Hepatic stellate cell (primary cell): ENCODE results near the gene PTP4A2.
"Not testable (repeated sequence)": the region's sequence is repeated elsewhere in the genome, so short reads cannot be mapped to it uniquely, and the experiment has no call there.

Source experiments
- DNase-seq: peaks from one replicate; pipeline ENCODE4 v3.0.0; 2011; ENCODE audit warnings: low spot score

The PTP4A2 gene

DNA sequence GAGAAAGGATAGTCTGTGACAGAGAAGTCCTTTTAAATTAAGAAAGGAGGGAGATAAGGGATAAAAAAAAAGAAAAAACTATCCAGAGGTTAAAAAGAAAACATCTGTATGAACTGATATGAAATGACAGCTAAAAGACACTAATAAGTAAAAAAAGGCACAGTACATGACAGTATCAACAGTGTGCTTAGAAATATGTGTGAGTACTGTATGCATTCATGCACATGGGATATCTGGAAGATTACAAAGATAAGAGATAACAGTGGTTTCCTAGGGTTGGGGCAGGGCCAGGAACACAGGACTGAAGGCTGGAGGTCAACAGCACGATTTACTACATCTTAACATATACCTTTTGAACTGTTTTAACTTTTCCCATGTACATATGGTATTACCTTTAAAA is 13.3 kb downstream of the PTP4A2 start:
- no peak for DNase-seq

DNA sequence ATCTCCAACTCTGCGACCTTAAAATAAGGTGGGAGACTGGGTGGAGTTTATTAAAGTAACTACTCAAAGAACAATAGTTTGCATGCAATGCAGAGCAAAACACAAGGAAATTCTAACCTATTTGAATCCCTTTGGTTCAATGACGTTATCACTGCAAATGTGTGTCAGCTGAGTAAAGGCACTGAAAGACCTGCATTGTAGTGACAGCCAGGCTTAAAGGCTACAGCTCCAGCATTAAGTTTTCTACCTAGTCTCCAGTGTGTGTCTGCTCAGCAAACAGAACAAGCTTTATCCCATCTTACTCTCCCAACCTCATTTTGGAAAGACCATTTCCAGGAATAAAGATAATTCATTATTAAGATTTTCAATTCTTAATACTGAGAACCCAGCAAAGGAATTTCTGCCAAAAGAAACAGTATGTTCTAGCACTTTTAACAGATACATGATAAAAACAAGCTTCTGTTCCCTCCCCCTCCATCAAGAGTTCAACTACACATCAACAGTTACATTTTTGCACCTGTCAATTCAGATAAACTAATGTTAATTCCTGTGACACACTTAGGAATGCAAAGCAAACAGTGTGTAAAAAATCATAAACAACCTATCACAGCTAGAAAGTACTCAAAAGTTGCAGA is 14.2 kb downstream of the PTP4A2 start:
- DNase-seq = no peak

DNA sequence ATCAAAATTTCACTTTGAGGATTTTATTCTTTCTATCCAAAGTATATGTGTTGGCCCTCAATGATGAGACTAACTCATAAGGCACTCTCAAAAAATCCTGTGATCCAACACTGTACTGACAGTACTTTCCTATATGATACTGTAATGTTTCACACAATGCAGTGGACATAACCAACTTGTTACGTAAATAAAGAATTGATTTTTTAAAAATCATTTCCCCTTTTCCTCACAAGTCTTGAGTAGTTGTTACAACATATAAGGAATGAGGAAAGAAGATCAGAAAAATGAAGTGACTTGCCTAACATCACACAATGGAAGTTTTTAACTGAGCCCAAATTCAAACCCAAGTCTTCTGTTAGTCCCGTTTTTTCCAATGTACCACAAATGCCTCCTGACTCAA is 17.2 kb downstream of the PTP4A2 start:
- no peak for DNase-seq

GRCh38 chr1:31919591-31919990 is 18.6 kb downstream of the PTP4A2 start:
- no peak for DNase-seq

DNA sequence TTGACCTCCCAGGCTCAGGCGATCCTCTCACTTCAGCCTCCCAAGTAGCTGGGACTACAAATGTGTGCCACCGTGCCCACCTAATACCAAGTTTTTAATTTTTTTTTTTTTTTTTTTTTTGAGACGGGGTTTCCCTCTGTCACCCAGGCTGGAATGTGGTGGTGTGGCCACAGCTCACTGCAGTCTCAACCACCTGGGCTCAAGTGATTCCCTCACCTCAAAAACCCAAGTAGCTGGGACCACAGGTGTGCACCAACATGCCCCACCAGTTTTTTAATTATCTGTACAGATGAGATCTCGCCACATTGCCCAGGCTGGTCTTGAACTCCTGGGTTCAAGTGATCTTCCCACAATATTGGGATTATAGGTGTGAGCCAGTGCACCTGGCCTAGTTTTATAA is 22.7 kb downstream of the PTP4A2 start:
- DNase-seq = no peak

GRCh38 chr1:31913968-31914367 is 24.2 kb downstream of the PTP4A2 start:
- no peak for DNase-seq

- DNase-seq = no peak
These were observed 25.3 kb downstream of the PTP4A2 start for GRCh38 chr1:31912839-31913239.

DNA sequence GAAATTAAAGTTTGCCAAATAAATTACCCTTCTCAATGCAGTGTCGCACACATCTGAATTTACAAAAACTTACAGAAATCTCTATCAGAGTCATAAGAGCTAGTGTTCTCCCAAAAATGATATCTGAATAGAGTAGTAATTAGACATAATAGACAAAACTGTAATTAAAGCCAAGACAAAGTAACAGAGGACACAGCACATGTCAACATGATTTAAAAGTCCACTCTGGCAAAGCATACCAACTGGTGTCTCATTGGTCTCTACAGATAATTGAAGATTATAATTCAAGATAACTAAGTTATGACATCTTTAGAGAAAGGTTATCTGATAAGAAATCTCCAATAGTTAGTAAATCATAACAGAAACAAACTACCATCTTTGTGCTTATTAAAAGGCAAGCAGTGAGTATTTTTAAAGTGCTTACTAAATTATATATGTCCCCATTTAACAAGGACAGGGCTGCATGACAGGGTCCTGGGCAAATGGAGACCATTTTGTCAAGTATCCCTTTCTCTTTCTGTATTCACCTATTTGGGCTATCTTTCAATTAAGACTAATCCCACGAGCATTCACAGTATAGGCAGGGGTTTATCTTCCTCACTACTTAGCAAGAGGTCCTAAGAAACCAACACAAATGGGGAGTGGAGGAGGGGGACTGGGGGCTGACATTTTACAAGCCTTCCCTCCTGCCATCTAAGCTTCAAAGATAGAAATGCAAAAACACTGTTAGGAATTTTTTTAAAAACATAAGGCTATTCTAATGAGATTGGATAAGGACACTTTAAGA is 26.0 kb downstream of the PTP4A2 start:
- no peak for DNase-seq

DNA sequence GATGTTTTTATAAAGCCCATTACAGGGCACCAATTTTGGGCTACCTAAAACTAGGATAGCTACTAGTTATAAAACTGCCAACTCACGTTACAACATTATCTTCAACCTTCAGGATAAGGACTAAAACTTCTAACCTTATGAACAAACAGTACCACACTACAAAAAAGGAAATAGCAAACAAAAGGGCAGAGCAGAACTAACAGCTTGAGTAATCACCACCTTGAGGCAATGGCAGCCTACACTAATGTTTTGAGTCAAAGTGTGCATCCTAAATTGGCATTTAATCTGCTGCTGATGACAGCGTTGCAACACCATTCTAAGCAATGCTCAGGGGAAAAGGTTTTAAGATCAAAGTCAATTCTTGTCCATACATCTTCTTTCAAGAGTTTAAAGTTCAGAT is 27.2 kb downstream of the PTP4A2 start:
- DNase-seq = no peak

GRCh38 chr1:31909691-31910090 is 28.5 kb downstream of the PTP4A2 start:
- DNase-seq = no peak

- no peak for DNase-seq
These were observed 31.6 kb downstream of the PTP4A2 start for GRCh38 chr1:31906557-31906956.

- no peak for DNase-seq
These were observed 32.5 kb downstream of the PTP4A2 start for GRCh38 chr1:31905681-31906080.

DNA sequence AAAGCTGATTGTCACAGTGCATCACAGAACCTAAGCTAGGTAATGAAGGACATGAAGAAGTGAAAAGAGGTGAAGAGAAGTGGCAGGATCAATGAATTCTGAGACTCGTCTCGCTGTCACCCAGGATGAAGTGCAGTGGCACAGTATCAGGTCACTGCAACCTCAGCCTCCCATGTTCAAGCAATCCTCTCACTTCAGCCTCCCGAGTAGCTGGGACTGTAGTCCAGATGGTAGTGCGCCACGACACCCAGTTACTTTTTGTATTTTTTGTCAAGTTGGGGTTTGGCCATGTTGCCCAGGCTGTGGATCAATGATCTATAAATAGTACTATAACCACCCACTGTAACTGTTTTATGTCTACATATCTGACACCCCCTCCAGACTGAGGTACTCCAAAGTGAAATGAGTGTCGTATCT is 33.1 kb downstream of the PTP4A2 start:
- no peak for DNase-seq

DNA sequence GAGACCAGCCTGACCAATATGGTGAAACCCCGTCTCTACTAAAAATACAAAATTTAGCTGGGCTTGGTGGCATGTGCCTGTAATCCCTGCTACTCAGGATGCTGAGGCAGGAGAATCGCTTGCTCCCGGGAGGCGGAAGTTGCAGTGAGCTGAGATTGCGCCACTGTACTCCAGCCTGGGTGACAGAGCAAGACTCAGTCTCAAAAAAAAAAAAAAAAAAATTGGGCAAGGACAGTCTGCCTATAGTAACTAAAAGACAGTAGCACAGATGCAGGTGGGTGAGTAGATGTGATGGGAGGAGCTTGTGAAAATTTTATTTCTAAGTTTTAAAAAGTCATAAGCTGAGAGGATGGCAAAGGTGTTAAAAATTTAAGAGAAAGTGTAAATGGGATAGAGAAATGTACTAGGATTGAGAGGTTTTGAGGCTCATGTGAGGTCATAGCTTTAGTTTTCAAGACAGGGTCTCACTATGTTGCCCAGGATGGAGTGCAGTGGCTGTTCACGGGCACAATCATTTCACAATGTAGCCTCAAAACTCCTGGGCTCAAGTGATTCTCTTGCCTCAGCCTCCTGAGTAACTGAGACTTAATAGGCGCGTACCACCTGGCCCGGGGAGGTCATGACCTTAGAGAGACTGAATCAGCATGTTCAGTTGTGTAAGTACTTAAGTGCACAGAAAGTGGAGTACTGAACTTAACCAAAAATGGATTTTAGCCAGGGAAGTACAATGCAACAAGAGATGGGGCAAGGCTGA is 33.7 kb downstream of the PTP4A2 start:
- no peak for DNase-seq

- DNase-seq = no peak
These were observed 35.7 kb downstream of the PTP4A2 start for GRCh38 chr1:31902510-31902860.

GRCh38 chr1:31901838-31902509 is 36.2 kb downstream of the PTP4A2 start:
- no peak for DNase-seq

DNA sequence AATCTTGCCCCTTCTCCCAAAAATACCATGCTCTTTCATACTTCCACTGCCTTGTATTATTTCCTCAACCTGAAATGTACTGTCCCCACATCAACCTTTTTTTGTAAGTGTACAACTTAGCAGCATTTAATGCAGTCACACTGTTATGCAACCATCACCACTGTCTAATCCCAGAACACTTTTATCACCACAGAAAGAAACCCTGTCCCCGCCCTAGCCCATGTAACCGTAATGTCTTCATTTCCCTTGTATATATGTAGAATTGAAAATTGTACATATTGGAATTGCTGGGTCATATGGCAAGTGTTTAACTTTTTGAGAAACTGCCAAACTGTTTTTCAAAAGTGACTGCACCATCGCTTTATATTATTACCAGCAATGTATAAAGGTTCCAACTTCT is 37.4 kb downstream of the PTP4A2 start:
- DNase-seq = no peak

DNA sequence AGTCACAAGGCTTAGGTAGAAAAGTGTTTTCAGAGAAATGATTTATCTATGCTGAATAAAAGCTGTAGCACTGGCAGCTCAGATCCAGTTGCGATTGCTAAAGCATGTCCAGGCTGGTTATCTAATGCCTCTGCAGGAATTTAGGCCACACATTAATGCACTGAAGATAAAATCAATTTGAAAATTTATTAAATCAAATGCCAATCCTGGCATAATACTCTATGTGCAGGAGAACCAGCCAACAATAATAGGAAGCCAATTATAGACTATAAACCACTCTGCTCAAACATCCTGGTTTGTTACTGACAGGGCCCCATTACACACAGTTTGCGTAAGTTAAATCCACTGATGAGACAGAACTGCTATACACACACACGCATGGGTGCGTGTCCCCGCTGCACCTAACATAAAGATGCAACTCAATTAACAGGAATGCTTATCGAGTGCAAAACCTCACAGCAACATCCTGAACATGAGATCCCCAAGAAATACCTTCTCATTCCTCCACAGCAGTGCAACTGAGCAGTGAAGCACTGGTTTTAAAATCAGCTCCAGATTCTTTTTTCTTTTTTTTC is 40.6 kb downstream of the PTP4A2 start:
- no peak for DNase-seq

GRCh38 chr1:31895474-31896198 is 42.5 kb downstream of the PTP4A2 start:
- DNase-seq = not testable (repeated sequence)

GRCh38 chr1:31891280-31891679 is 46.9 kb downstream of the PTP4A2 start:
- DNase-seq = no peak

GRCh38 chr1:31888291-31888690 is 49.9 kb downstream of the PTP4A2 start:
- DNase-seq = no peak

- DNase-seq = no peak
These were observed 51.3 kb downstream of the PTP4A2 start for GRCh38 chr1:31886866-31887265.
